ENCODE results near the gene IQGAP1.
"Not testable (repeated sequence)": the region's sequence is repeated elsewhere in the genome, so short reads cannot be mapped to it uniquely, and the experiment has no call there.

Gene IQGAP1

GRCh38 chr15:90379263-90379662 is 8.8 kb upstream of the IQGAP1 start:
- DNase-seq, result no peak

GRCh38 chr15:90381515-90381914 is 6.5 kb upstream of the IQGAP1 start:
- no peak for DNase-seq

- DNase-seq, result no peak
These were observed 5.7 kb upstream of the IQGAP1 start for GRCh38 chr15:90382320-90382719.

GRCh38 chr15:90386221-90386620 is 1.8 kb upstream of the IQGAP1 start:
- no peak for DNase-seq

GRCh38 chr15:90388462-90389380 is 679 bp downstream of the IQGAP1 start:
- DNase-seq, result peak; percentile 69

- DNase-seq, result no peak
These were observed 1.5 kb downstream of the IQGAP1 start for GRCh38 chr15:90389513-90389912.

- no peak for DNase-seq
These were observed 5.0 kb downstream of the IQGAP1 start for GRCh38 chr15:90393040-90393439.

- no peak for DNase-seq
These were observed 6.0 kb downstream of the IQGAP1 start for GRCh38 chr15:90394074-90394473.

GRCh38 chr15:90394748-90395442 is 6.9 kb downstream of the IQGAP1 start:
- no peak for DNase-seq

- no peak for DNase-seq
These were observed 8.3 kb downstream of the IQGAP1 start for GRCh38 chr15:90396321-90396720.

GRCh38 chr15:90400005-90400758 is 12.1 kb downstream of the IQGAP1 start:
- no peak for DNase-seq

- peak; percentile 61 for DNase-seq
These were observed 12.8 kb downstream of the IQGAP1 start for GRCh38 chr15:90400759-90401314.

GRCh38 chr15:90401495-90401894 is 13.5 kb downstream of the IQGAP1 start:
- no peak for DNase-seq

GRCh38 chr15:90402223-90402622 is 14.2 kb downstream of the IQGAP1 start:
- DNase-seq, result no peak

- no peak for DNase-seq
These were observed 14.7 kb downstream of the IQGAP1 start for GRCh38 chr15:90402767-90403166.

GRCh38 chr15:90405055-90405607 is 17.1 kb downstream of the IQGAP1 start:
- no peak for DNase-seq

- no peak for DNase-seq
These were observed 19.3 kb downstream of the IQGAP1 start for GRCh38 chr15:90407336-90407735.

- no peak for DNase-seq
These were observed 19.9 kb downstream of the IQGAP1 start for GRCh38 chr15:90407871-90408317.

- DNase-seq, result no peak
These were observed 20.6 kb downstream of the IQGAP1 start for GRCh38 chr15:90408657-90409056.

GRCh38 chr15:90409587-90409986 is 21.5 kb downstream of the IQGAP1 start:
- DNase-seq, result not testable (repeated sequence)

GRCh38 chr15:90410316-90410715 is 22.3 kb downstream of the IQGAP1 start:
- not testable (repeated sequence) for DNase-seq

GRCh38 chr15:90411176-90411575 is 23.1 kb downstream of the IQGAP1 start:
- DNase-seq, result no peak
